ENCODE results near the gene TUB. TPM values are rescaled to one million over a fixed set of nuclear protein-coding genes. Genes with fewer than 3 reads are reported as not detected.

Gene TUB
- total RNA-seq, 8 experiments from 2014 or later, result 0.76 to 57.2 (median 25.7) TPM

- in situ Hi-C loops (cut with MboI; ENCODE audit: low pct_unique_long_range_greater_than_20kb in 2 of 9, low sequenced_read_pairs in 9 of 9, unreplicated experiment in 9 of 9), result loop anchor here in 4 of 9 experiments (10.0 to 25.0 kb wide), 4 partner anchors 55 to 203 kb away; no protein-coding TSS in a partner anchor
- ATAC-seq (replicated peaks in 6 of 8), result no peak
- Histone ChIP-seq H3K4me1 (replicated peaks in 1 of 2) (peaks cover 28 to 29% of the 10 kb centered on the region in 2 donors), H3K27ac (no peak overlapping the region), H3K4me3 (no peak overlapping the region)
- 60 to 100% (median 85%) methylated on average over 1 to 6 of the region's 17 CpGs; no CpG with 5 or more reads in 7 of the 10 experiments for WGBS, 10 experiments
Measured at GRCh38 chr11:8089791-8090510, 8.9 kb downstream of the TUB start.

DNA sequence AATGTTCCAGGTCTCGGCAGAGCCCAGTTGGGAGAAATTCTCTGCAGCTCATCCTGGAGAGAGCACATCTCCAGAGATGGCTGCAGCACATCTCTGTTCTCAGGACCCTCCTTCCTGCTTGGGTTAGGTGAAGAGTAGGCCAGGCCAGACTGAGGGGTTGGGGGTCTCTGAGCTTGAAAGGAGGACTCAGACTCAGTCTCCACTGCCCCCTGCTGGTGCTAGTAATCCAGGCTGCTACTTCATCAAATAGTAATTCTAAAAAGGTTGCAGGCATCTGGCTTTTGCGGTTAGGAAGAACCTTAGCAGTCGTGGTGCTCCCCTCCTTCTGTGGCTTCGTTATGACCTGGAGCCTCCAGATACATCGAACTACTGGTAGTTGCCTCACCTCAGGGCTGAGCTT lies 9.7 kb downstream of the TUB start:
- Histone ChIP-seq H3K4me1 (replicated peaks in 1 of 2) (peaks cover 20 to 21% of the 10 kb centered on the region in 2 donors), H3K4me3 (no peak overlapping the region), H3K27ac (no peak overlapping the region)
- in situ Hi-C loops (cut with MboI; ENCODE audit: low pct_unique_long_range_greater_than_20kb in 2 of 9, low sequenced_read_pairs in 9 of 9, unreplicated experiment in 9 of 9), result loop anchor here in 4 of 9 experiments (10.0 to 25.0 kb wide), 3 partner anchors 66 to 203 kb away; no protein-coding TSS in a partner anchor
- peak in 1 of 8 experiments; percentile 22 for ATAC-seq (replicated peaks in 6 of 8)
- WGBS, 10 experiments, result 19 to 77% (median 40%) methylated on average over 1 to 3 of the region's 5 CpGs; no CpG with 5 or more reads in 7 of the 10 experiments

GRCh38 chr11:8091721-8092120 lies 10.7 kb downstream of the TUB start:
- Histone ChIP-seq H3K4me1 (replicated peaks in 1 of 2) (peaks cover 10 to 11% of the 10 kb centered on the region in 2 donors), H3K4me3 (no peak overlapping the region), H3K27ac (no peak overlapping the region)
- WGBS, 10 experiments, result 0 to 100% (median 60%) methylated on average over 1 to 3 of the region's 5 CpGs; no CpG with 5 or more reads in 3 of the 10 experiments
- in situ Hi-C loops (cut with MboI; ENCODE audit: low pct_unique_long_range_greater_than_20kb in 2 of 9, low sequenced_read_pairs in 9 of 9, unreplicated experiment in 9 of 9), result loop anchor here in 4 of 9 experiments (10.0 to 25.0 kb wide), 3 partner anchors 67 to 204 kb away; no protein-coding TSS in a partner anchor
- ATAC-seq (replicated peaks in 6 of 8), result no peak

DNA sequence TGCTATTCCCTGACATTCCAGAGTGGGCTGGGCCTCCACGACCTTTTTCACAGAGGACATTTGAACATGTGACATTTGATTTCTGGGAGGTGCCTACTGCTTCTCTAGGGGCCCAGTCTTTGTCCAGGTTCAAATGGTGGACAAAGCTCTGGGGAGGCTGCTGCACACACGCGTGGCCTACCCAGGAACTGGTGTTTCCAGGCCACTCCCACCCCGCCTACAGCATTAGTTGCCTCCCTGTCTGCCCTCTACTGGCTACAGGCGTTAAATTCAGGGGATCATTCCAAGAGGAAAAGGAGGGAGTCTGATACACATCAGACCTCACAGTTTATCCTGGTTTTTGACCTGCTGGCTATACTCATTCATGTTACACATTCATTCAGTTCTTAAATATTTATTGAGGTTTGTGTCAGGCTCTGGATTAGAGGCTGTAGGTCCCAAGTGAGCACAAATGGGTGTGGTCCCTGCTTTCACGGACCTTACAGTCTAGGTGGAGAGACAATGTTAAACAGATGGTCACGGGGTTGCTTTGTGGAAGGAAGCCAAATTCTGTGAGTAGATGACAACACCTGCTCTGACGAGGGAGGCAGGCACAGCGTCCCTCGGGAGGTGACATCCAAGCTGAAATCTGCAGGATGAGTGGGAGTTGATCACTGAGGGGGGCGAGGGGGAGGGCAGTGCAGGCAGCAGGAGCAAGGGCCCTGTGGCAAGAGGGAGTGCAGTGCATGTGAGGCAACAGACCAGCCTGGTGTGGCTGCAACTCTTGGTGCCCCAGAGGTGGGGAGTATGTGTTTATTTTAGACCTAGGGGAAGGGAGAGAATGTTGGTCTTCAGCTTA lies 11.8 kb downstream of the TUB start:
- peak; percentile 53 to 98 (median 80) for ATAC-seq (replicated peaks in 6 of 8)
- 0 to 92% (median 44%) methylated on average over 1 to 4 of the region's 11 CpGs; no CpG with 5 or more reads in 4 of the 10 experiments for WGBS, 10 experiments
- Histone ChIP-seq H3K4me3 (no peak overlapping the region), H3K27ac (no peak overlapping the region), H3K4me1 (replicated peaks in 1 of 2) (peaks cover 2 to 3% of the 10 kb centered on the region in 2 donors)
- in situ Hi-C loops (cut with MboI; ENCODE audit: low pct_unique_long_range_greater_than_20kb in 2 of 9, low sequenced_read_pairs in 9 of 9, unreplicated experiment in 9 of 9), result loop anchor here in 4 of 9 experiments (10.0 to 25.0 kb wide), 3 partner anchors 68 to 206 kb away; no protein-coding TSS in a partner anchor

GRCh38 chr11:8093931-8094575 lies 13.0 kb downstream of the TUB start:
- no peak for ATAC-seq (replicated peaks in 6 of 8)
- no peak overlapping the region for H3K27ac ChIP-seq
- H3K4me1 ChIP-seq (replicated peaks in 1 of 2), result peaks cover 2 to 3% of the 10 kb centered on the region in 2 donors
- 33 to 100% (median 85%) methylated on average over 1 to 4 of the region's 9 CpGs; no CpG with 5 or more reads in 5 of the 10 experiments for WGBS, 10 experiments
- in situ Hi-C loops (cut with MboI; ENCODE audit: low pct_unique_long_range_greater_than_20kb in 2 of 9, low sequenced_read_pairs in 9 of 9, unreplicated experiment in 9 of 9), result loop anchor here in 4 of 9 experiments (10.0 to 25.0 kb wide), 3 partner anchors 69 to 207 kb away; no protein-coding TSS in a partner anchor
- H3K4me3 ChIP-seq, result no peak overlapping the region

GRCh38 chr11:8094656-8095055 lies 13.6 kb downstream of the TUB start:
- H3K4me1 ChIP-seq (replicated peaks in 1 of 2), result peaks cover 2 to 3% of the 10 kb centered on the region in 2 donors
- H3K27ac ChIP-seq, result no peak overlapping the region
- H3K4me3 ChIP-seq, result no peak overlapping the region
- WGBS, 10 experiments, result 0 to 97% (median 94%) methylated on average over 1 to 9 of the region's 11 CpGs; no CpG with 5 or more reads in 5 of the 10 experiments
- ATAC-seq (replicated peaks in 6 of 8), result no peak
- in situ Hi-C loops (cut with MboI; ENCODE audit: low pct_unique_long_range_greater_than_20kb in 2 of 9, low sequenced_read_pairs in 9 of 9, unreplicated experiment in 9 of 9), result loop anchor here in 4 of 9 experiments (10.0 to 25.0 kb wide), 3 partner anchors 70 to 207 kb away; no protein-coding TSS in a partner anchor

DNA sequence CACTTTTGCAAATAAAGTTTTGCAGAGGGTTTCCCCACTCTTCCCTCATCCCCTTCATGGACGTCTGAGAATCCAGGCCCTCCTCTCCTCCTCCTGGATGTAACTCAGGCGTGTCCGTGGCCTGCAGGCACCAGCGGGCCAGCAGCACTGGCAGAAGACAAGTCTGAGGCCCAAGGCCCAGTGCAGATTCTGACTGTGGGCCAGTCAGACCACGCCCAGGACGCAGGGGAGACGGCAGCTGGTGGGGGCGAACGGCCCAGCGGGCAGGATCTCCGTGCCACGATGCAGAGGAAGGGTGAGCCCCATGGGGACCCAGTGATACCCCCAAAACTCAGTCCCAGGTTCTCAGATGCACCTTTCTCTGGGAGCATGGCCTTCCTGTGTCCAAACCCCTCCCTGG lies 14.4 kb downstream of the TUB start:
- WGBS, 10 experiments, result 88 to 100% methylated on average over 1 to 3 of the region's 12 CpGs; no CpG with 5 or more reads in 8 of the 10 experiments
- Histone ChIP-seq H3K4me3 (no peak overlapping the region), H3K27ac (no peak overlapping the region), H3K4me1 (replicated peaks in 1 of 2) (peaks cover 2 to 3% of the 10 kb centered on the region in 2 donors)
- peak in 1 of 8 experiments; percentile 5 for ATAC-seq (replicated peaks in 6 of 8)
- in situ Hi-C loops (cut with MboI; ENCODE audit: low pct_unique_long_range_greater_than_20kb in 2 of 9, low sequenced_read_pairs in 9 of 9, unreplicated experiment in 9 of 9), result loop anchor here in 4 of 9 experiments (10.0 to 25.0 kb wide), 3 partner anchors 71 to 208 kb away; no protein-coding TSS in a partner anchor

DNA sequence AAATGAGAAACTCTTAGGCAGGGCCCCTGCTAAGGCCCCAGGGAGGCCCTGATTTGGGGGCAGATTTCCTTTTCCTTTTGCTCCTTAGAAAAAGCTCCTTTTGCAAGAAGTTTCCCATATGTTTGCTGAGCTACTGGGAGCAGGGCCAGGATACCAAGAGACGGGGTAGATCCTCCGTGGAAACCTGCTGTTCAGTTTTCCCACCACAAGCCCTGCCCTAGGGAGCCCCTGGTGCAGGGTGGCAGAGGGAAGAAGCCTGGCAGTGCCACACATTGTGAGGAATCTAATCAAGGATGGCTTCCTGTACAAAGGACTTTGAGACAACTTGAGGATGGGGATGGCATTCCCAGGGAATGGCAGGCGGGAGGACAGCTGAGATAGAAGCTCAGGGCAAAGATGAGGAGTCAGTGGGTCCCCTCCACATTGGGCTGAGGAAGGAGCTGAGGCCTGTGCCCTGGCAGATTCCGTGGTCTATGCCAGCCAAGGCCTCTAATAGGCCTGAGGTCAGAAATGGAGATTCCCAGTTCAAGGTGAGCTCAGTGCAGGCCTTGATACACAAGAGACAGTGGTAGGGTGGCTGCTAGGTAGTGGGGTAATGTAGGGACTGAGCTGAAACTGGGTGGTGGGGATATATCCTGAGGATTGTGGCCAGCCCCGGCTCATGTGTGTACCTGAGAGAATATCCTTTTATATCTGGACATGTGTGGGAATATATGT lies 15.0 kb downstream of the TUB start:
- no peak overlapping the region for H3K4me3 ChIP-seq
- H3K4me1 ChIP-seq (replicated peaks in 1 of 2), result peaks cover 2 to 3% of the 10 kb centered on the region in 2 donors
- in situ Hi-C loops (cut with MboI; ENCODE audit: low pct_unique_long_range_greater_than_20kb in 2 of 9, low sequenced_read_pairs in 9 of 9, unreplicated experiment in 9 of 9), result loop anchor here in 4 of 9 experiments (10.0 to 25.0 kb wide), 3 partner anchors 71 to 209 kb away; no protein-coding TSS in a partner anchor
- 71 to 100% (median 82%) methylated on average over 1 to 3 of the region's 5 CpGs; no CpG with 5 or more reads in 4 of the 10 experiments for WGBS, 10 experiments
- ATAC-seq (replicated peaks in 6 of 8), result peak in 3 of 8 experiments; percentile 26 to 81 (median 34)
- no peak overlapping the region for H3K27ac ChIP-seq

DNA sequence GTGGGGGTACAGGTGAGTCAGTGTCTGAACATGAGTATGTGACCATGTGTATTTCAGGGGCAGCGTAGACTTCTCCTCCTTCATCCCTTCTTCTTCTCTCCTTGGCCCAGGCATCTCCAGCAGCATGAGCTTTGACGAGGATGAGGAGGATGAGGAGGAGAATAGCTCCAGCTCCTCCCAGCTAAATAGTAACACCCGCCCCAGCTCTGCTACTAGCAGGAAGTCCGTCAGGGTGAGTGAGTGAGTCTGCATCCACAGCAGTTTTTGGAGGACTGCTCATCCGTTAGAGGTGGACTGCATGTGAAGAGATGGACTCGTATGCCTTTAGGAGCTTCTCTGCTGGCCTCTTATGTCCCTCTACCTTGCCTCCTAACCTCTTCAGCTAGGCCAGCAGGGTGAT lies 15.6 kb downstream of the TUB start:
- WGBS, 10 experiments, result 40 to 100% (median 72%) methylated on average over 1 to 3 of the region's 6 CpGs; no CpG with 5 or more reads in 6 of the 10 experiments
- peaks cover 2 to 3% of the 10 kb centered on the region in 2 donors for H3K4me1 ChIP-seq (replicated peaks in 1 of 2)
- H3K4me3 ChIP-seq, result no peak overlapping the region
- H3K27ac ChIP-seq, result no peak overlapping the region
- no peak for ATAC-seq (replicated peaks in 6 of 8)
- in situ Hi-C loops (cut with MboI; ENCODE audit: low pct_unique_long_range_greater_than_20kb in 2 of 9, low sequenced_read_pairs in 9 of 9, unreplicated experiment in 9 of 9), result loop anchor here in 4 of 9 experiments (10.0 to 25.0 kb wide), 3 partner anchors 72 to 209 kb away; no protein-coding TSS in a partner anchor

DNA sequence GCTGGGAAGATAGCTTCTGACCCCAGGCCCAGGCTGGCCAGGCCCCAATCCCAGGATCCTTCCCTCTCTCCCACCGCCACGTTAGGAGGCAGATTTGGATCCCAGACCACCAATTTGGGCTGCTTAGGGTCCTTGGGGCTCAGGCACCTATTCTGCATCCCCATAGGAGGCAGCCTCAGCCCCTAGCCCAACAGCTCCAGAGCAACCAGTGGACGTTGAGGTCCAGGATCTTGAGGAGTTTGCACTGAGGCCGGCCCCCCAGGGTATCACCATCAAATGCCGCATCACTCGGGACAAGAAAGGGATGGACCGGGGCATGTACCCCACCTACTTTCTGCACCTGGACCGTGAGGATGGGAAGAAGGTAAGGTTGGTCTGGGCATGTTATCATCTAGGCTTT lies 16.1 kb downstream of the TUB start:
- WGBS, 10 experiments, result 83 to 97% (median 93%) methylated on average over 2 to 6 of the region's 8 CpGs; no CpG with 5 or more reads in 5 of the 10 experiments
- in situ Hi-C loops (cut with MboI; ENCODE audit: low pct_unique_long_range_greater_than_20kb in 2 of 9, low sequenced_read_pairs in 9 of 9, unreplicated experiment in 9 of 9), result loop anchor here in 4 of 9 experiments (10.0 to 25.0 kb wide), 3 partner anchors 72 to 210 kb away; no protein-coding TSS in a partner anchor
- H3K27ac ChIP-seq, result no peak overlapping the region
- peaks cover 2 to 3% of the 10 kb centered on the region in 2 donors for H3K4me1 ChIP-seq (replicated peaks in 1 of 2)
- no peak overlapping the region for H3K4me3 ChIP-seq
- ATAC-seq (replicated peaks in 6 of 8), result no peak

DNA sequence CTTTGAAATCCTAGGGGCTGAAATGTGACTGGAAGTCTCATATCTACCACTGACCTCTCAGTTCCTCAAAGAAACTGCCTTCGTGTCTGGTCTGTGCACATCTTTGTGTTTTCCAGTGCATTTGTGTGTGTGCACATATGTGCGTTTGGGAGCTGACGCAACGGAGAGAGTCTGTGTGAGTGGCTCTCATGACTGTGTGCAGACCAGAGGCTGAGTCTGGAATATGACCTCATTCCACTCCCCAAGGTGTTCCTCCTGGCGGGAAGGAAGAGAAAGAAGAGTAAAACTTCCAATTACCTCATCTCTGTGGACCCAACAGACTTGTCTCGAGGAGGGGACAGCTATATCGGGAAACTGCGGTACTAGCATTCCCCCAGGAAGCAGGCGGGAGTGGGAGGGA lies 16.5 kb downstream of the TUB start:
- Histone ChIP-seq H3K4me1 (replicated peaks in 1 of 2) (peaks cover under 1% of the 10 kb centered on the region in 2 donors), H3K4me3 (no peak overlapping the region), H3K27ac (no peak overlapping the region)
- in situ Hi-C loops (cut with MboI; ENCODE audit: low pct_unique_long_range_greater_than_20kb in 2 of 9, low sequenced_read_pairs in 9 of 9, unreplicated experiment in 9 of 9), result loop anchor here in 4 of 9 experiments (10.0 to 25.0 kb wide), 3 partner anchors 73 to 210 kb away; no protein-coding TSS in a partner anchor
- ATAC-seq (replicated peaks in 6 of 8), result no peak
- WGBS, 10 experiments, result 80 to 95% (median 90%) methylated on average over 1 to 4 of the region's 9 CpGs; no CpG with 5 or more reads in 5 of the 10 experiments

All from motor neuron (in vitro differentiated cells).